DOHH2 (cell line): Measurements from ENCODE around the gene AZGP1.

Experiments
- CTCF ChIP-seq: fragments of 200-600 bp; sonication (generic); IDR thresholded peaks from one replicate; pipeline ENCODE4 v1.5.1; 2014; ENCODE audit warnings: antibody characterized with exemption, mild to moderate bottlenecking, low read depth, low read length; ENCODE audit not compliant: poor library complexity, severe bottlenecking
- EZH2phosphoT487 ChIP-seq: fragments of 200-600 bp; sonication (generic); IDR thresholded peaks from 2 replicates; pipeline ENCODE4 v1.6.1; 2017; ENCODE audit warnings: borderline replicate concordance, mild to moderate bottlenecking, antibody characterized with exemption, low read length, moderate library complexity, mixed read lengths

- TF ChIP-seq EZH2phosphoT487 (no peak), CTCF (no peak)
Observed at GRCh38 chr7:99938296-99938695, 37.5 kb downstream of the AZGP1 start.
